IMR-90 (cell line): Measurements from ENCODE around the gene GPR89B.

Experiments used
- CTCF ChIP-seq: conservative IDR thresholded peaks from 2 replicates; pipeline ENCODE4 v1.5.1; 2012; ENCODE audit warnings: mild to moderate bottlenecking, low read depth, low read length, improper control_type of control experiment
- MAFK ChIP-seq: IDR thresholded peaks from 2 replicates; pipeline ENCODE4 v1.6.1; 2012; ENCODE audit warnings: low read depth, low read length, improper control_type of control experiment
- POLR2A ChIP-seq: IDR thresholded peaks from 2 replicates; pipeline ENCODE4 v1.6.1; 2012; ENCODE audit warnings: mild to moderate bottlenecking, low read depth, low read length

DNA sequence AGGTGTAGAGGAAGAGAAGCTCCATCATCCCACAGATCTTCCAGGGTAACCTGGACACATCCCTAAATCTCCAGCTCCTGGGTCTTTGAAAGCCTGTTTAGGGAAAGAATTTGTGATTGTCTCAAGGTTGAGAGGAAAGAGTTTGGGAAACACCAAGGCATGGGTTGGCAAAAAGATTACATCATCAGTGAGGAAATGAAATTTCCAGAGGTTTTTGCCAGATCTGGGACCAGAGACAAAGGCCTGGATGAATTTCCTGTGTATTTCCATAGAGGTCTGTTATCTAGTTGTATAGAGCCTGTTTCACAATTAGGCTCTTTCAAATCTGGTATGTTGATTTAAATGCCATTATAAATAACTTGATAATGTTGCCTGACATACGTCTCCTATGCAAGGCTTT is 82.3 kb downstream of the GPR89B start:
- TF ChIP-seq MAFK = no peak
- TF ChIP-seq POLR2A = no peak
- TF ChIP-seq CTCF = no peak
